Fibroblast of lung (primary cell): ENCODE results near the gene PSME4.

ENCODE experiments used
- CTCF ChIP-seq, 2 donors: IDR thresholded peaks in 1 of 2; conservative IDR thresholded peaks in 1 of 2; 1 replicate in 1 of 2; 2 replicates in 1 of 2; pipeline ENCODE4 v1.5.1; 2011 to 2012; ENCODE audit warnings: low read length in 2 of 2, control low read depth in 1 of 2, inconsistent platforms in 1 of 2, low read depth in 1 of 2, mild to moderate bottlenecking in 1 of 2
- EZH2 ChIP-seq: IDR thresholded peaks from 2 replicates; pipeline ENCODE4 v1.5.1; 2012; ENCODE audit warnings: low read length, control low read depth, mild to moderate bottlenecking; ENCODE audit errors: missing control alignments

DNA sequence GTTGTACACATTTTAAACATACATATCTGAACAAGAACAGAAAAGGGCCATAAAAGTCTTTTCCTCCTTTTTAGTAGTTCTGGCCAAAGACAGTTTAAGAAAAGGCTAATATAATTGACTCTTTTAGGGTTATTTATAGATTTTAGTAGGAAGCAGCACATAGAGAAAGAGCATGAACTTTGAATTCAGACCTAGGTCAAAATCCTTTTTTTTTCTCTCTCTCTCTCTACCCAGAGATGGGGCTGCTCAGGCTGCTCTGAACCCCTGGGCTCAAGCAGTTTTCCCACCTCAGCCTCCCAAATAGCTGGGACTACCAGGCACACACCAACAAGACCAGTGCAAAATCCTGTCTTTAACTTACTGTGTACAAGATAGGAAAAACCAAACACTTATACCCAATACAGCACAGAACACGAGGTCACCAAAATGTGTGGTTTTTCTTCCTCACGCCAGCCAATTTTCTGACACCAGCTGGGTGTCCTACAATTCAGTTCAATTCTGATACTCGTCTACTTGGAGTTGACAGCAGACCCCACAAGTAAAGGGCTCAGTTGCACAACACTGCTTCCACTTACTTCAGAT, 151.8 kb downstream of the PSME4 start:
- no peak for TF ChIP-seq CTCF (conservative IDR thresholded peaks at IDR 0.05 in 1 of 2, IDR thresholded peaks at IDR 0.05 in 1 of 2; ENCODE audit: low read depth in 1 of 2, low read length in 2 of 2)
- no peak for TF ChIP-seq EZH2
